Gastrocnemius medialis (tissue), 4 donors: ENCODE measurements around the gene SNRK.

Source experiments
- POLR2A ChIP-seq, 2 donors: fragments of 450-650 bp; IDR thresholded peaks; one replicate each; pipeline ENCODE4 v1.6.1; 2017; ENCODE audit warnings: antibody characterized with exemption in 2 of 2, mild to moderate bottlenecking in 2 of 2, moderate library complexity in 2 of 2
- TF ChIP-seq, protein P1 (sequence below), 5 experiments: fragments of 450-650 bp in 3 of 5; fragments of 200-600 bp in 2 of 5; sonication (generic) in 2 of 5; IDR thresholded peaks in 4 of 5; conservative IDR thresholded peaks in 1 of 5; 1 replicate in 4 of 5; 2 replicates in 1 of 5; pipeline ENCODE4 v1.5.1; 2016 to 2019; ENCODE audit warnings: antibody characterized with exemption in 5 of 5, mild to moderate bottlenecking in 3 of 5, moderate library complexity in 3 of 5

DNA sequence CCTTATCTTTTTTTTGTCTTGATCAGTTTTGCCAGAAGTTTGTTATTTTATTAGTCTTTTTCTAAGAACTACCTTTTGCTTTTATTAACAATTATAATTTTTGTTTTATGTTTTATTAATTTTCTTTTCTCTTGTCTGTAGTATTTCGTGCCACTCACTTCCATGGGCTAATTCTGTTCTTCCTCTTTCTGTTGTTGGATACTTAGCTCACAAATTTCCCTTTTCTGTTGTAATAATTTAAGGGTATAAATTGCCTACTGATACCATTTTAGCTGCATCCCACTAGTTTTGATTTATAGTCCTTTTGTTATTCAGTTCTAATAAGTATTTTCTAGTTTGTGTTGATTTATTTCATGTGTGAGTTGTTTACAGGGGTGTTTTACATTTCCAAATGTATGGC is 48.6 kb downstream of the SNRK start:
- TF ChIP-seq, protein P1, sequence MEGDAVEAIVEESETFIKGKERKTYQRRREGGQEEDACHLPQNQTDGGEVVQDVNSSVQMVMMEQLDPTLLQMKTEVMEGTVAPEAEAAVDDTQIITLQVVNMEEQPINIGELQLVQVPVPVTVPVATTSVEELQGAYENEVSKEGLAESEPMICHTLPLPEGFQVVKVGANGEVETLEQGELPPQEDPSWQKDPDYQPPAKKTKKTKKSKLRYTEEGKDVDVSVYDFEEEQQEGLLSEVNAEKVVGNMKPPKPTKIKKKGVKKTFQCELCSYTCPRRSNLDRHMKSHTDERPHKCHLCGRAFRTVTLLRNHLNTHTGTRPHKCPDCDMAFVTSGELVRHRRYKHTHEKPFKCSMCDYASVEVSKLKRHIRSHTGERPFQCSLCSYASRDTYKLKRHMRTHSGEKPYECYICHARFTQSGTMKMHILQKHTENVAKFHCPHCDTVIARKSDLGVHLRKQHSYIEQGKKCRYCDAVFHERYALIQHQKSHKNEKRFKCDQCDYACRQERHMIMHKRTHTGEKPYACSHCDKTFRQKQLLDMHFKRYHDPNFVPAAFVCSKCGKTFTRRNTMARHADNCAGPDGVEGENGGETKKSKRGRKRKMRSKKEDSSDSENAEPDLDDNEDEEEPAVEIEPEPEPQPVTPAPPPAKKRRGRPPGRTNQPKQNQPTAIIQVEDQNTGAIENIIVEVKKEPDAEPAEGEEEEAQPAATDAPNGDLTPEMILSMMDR (IDR thresholded peaks at IDR 0.05 in 4 of 5, conservative IDR thresholded peaks at IDR 0.05 in 1 of 5) = no peak
- no peak for TF ChIP-seq POLR2A (IDR thresholded peaks at IDR 0.05)
